Stomach (tissue), 9 donors: Measurements from ENCODE around the gene OR52N2. TPM values are rescaled to one million over a fixed set of nuclear protein-coding genes. Genes with fewer than 3 reads are reported as not detected.

Experiments used
- DNase-seq, 2 donors: peaks; one replicate each; pipeline versions ENCODE4 v3.0.0 to v3.0.0-alpha.2; 2013 to 2019
- H3K27ac ChIP-seq, 5 donors: fragments of 200-600 bp in 4 of 5; sonication (generic) in 4 of 5; one replicate each; pipeline ENCODE4 v1.5.1; 2013 to 2019; ENCODE audit warnings: mild to moderate bottlenecking in 1 of 5, moderate library complexity in 1 of 5
- H3K27me3 ChIP-seq, 3 donors: fragments of 200-600 bp; sonication (generic); one replicate each; pipeline ENCODE4 v1.5.1; 2017 to 2019; ENCODE audit warnings: mixed run types in 1 of 3
- H3K36me3 ChIP-seq, 4 donors: fragments of 200-600 bp; sonication (generic); 1 replicate in 3 of 4; 2 replicates in 1 of 4; pipeline ENCODE4 v1.5.1; 2016 to 2019
- H3K4me1 ChIP-seq, 4 donors: fragments of 200-600 bp; sonication (generic); one replicate each; pipeline ENCODE4 v1.5.1; 2016 to 2019
- H3K4me3 ChIP-seq, 4 donors: fragments of 200-600 bp; sonication (generic) in 3 of 4; one replicate each; pipeline ENCODE4 v1.5.1; 2016 to 2019; ENCODE audit warnings: mild to moderate bottlenecking in 1 of 4
- H3K9me3 ChIP-seq, 4 donors: fragments of 200-600 bp; sonication (generic); one replicate each; pipeline ENCODE4 v1.5.1; 2016 to 2019
- EP300 ChIP-seq: sonication (generic); formaldehyde crosslinking; IDR thresholded peaks from one replicate; pipeline ENCODE4 v1.6.1; 2017; ENCODE audit warnings: antibody characterized with exemption
- POLR2A ChIP-seq, 4 donors: fragments of 450-650 bp; IDR thresholded peaks; one replicate each; pipeline ENCODE4 v1.6.1; 2016; ENCODE audit warnings: antibody characterized with exemption in 4 of 4, control low read depth in 2 of 4, mild to moderate bottlenecking in 1 of 4, moderate library complexity in 1 of 4
- POLR2AphosphoS5 ChIP-seq, 3 donors: sonication (generic); formaldehyde crosslinking; IDR thresholded peaks; one replicate each; pipeline ENCODE4 v1.6.1; 2016; ENCODE audit warnings: antibody characterized with exemption in 3 of 3
- WGBS, 5 donors: extraction: QIAGEN DNeasy Blood & Tissue Kit in 3 of 5; methylation state at CpG; one replicate each; pipeline versions ENCODE4 v1.1.5 to v1.1.7; 2013 to 2018; 5-methylcytosine and 5-hydroxymethylcytosine counted together
- intact Hi-C: fragments of 100-400 bp; cut with DNase I; formaldehyde crosslinking; loops from one replicate; pipeline ENCODE4 v1.15.1; 2023; ENCODE audit warnings: low total_unique reads
- polyA plus RNA-seq, 3 donors: library from polyadenylated mRNA; stranded (reverse); fragments of 200-250 nt; gene quantifications; one replicate each; pipeline ENCODE4 v1.2.3, GENCODE V29; 2013
- total RNA-seq, 5 donors: library from RNA; depleted of rRNA; stranded (reverse); fragments of >200 nt; gene quantifications; one replicate each; pipeline versions ENCODE4 v1.1.0 to v1.2.3, GENCODE V29; 2014 to 2016
- TF ChIP-seq, protein P1 (sequence below), 7 experiments: fragments of 450-650 bp in 4 of 7; fragments of 200-600 bp in 3 of 7; sonication (generic) in 3 of 7; IDR thresholded peaks; one replicate each; pipeline ENCODE4 v1.5.1; 2016 to 2019; ENCODE audit warnings: antibody characterized with exemption in 7 of 7, control low read depth in 2 of 7, mild to moderate bottlenecking in 1 of 7
- donor health status: healthy with polysubstance abuse.
- donor health status: Bipolar disorder and iron deficiency.
- donor health status: healthy.

The OR52N2 gene
- total and polyA plus RNA-seq, 8 donors: 0.31 to 1.4 TPM; not detected in 6

DNA sequence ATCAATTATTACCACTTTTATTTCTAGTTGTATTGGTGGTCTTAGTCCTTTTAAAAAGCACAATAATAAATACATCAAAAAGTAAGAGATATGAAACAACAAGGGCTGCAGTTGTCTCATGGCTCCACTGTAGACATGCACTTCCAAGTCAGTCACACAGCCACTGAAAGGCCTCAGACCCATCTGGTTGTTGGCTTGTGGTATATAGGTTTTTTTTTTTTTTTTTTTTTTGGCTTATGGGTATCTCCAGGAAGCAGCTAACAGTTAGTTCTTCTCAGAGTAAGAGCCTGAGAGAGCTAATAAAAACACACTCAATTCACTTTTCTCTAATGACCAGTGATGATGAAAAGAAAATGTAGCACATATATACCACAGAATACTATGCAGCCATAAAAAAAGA lies 39.0 kb downstream of the OR52N2 start:
- Histone ChIP-seq H3K27me3 (no peaks in the 10 kb centered on the region), H3K36me3 (no peaks in the 10 kb centered on the region), H3K9me3 (no peaks in the 10 kb centered on the region), H3K27ac (no peak overlapping the region), H3K4me1 (no peaks in the 10 kb centered on the region), H3K4me3 (no peak overlapping the region)
- no peak for TF ChIP-seq POLR2AphosphoS5 (IDR thresholded peaks at IDR 0.05)
- no peak for TF ChIP-seq EP300
- no peak for TF ChIP-seq POLR2A (IDR thresholded peaks at IDR 0.05)
- TF ChIP-seq, protein P1, sequence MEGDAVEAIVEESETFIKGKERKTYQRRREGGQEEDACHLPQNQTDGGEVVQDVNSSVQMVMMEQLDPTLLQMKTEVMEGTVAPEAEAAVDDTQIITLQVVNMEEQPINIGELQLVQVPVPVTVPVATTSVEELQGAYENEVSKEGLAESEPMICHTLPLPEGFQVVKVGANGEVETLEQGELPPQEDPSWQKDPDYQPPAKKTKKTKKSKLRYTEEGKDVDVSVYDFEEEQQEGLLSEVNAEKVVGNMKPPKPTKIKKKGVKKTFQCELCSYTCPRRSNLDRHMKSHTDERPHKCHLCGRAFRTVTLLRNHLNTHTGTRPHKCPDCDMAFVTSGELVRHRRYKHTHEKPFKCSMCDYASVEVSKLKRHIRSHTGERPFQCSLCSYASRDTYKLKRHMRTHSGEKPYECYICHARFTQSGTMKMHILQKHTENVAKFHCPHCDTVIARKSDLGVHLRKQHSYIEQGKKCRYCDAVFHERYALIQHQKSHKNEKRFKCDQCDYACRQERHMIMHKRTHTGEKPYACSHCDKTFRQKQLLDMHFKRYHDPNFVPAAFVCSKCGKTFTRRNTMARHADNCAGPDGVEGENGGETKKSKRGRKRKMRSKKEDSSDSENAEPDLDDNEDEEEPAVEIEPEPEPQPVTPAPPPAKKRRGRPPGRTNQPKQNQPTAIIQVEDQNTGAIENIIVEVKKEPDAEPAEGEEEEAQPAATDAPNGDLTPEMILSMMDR (IDR thresholded peaks at IDR 0.05): no peak
- intact Hi-C loops: no loop called here
- DNase-seq: no peak

DNA sequence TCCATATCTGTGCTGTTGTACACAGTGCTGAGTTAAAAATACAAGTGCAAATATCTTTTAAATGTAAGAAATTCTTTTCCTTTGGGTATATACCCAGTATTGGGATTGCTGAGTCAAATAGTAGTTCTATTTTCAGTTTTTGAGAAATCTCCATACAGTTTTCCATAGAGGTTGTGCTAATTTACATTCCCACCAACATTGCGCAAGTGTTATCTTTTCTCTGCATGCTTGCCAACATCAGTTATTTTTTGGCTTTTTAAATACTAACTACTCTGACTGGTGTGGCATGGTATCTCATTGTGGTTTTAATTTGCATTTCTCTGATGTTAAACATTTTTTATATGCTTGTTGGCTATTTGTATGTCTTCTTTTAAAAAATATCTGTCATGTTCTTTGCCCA lies 42.3 kb downstream of the OR52N2 start:
- 87 to 97% (median 89%) methylated on average over 1 of the region's 1 CpG for WGBS, 5 donors
- intact Hi-C loops: no loop called here
- TF ChIP-seq, protein P1 (IDR thresholded peaks at IDR 0.05): no peak
- TF ChIP-seq POLR2AphosphoS5 (IDR thresholded peaks at IDR 0.05): no peak
- TF ChIP-seq POLR2A (IDR thresholded peaks at IDR 0.05): no peak
- TF ChIP-seq EP300: no peak
- DNase-seq: no peak
- Histone ChIP-seq H3K9me3 (peaks cover 0 to 6% (median 0%) of the 10 kb centered on the region in 4 donors), H3K27ac (no peak overlapping the region), H3K4me1 (no peaks in the 10 kb centered on the region), H3K27me3 (no peaks in the 10 kb centered on the region), H3K4me3 (no peak overlapping the region), H3K36me3 (no peaks in the 10 kb centered on the region)

DNA sequence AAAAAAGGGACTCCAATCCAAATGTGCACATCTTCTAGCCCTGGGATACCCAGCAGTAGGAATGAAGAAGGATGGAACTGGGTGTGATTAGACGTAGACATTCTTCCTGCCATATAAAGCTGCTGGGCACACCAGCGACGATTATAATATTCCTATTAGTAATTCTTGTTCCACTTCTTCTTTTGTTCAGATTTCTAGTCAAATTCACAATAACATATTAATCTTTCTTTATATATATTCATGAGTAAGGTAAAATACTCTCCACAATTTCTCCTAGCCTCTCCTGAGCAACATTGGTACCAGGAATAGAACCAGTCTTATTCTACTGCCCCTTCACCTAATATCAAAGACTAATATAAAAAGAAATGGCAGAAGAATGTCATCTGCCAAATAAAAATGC lies 48.9 kb downstream of the OR52N2 start, which contains the start of gene OR52E8:
OR52E8 (minus strand) TSS at position 101 of the 400 bp plus-strand sequence; CDS start at position 101, 0 bp downstream.
- 85 to 98% (median 95%) methylated on average over 3 of the region's 3 CpGs for WGBS, 5 donors
- no peak for DNase-seq

DNA sequence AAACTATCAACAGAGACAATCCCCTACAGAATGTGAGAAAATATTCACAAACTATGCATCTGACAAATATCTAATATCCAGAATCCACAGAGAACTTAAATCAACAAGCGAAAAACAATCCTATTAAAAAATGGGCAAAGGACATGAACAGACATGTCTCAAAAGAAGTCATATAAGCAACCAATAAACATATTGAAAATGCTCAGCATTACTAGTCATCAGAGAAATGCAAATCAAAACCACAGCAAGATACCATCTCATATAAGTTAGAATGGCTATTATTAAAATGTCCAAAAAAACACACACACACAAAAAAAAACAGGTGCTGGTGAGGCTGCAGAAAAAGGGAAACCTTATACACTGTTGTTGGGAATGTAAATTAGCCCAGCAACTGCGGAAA lies 57.1 kb downstream of the OR52N2 start:
- H3K4me1 ChIP-seq: no peaks in the 10 kb centered on the region
- no peak for DNase-seq
- H3K4me3 ChIP-seq: no peak overlapping the region
- no peaks in the 10 kb centered on the region for H3K27me3 ChIP-seq
- H3K9me3 ChIP-seq: peaks cover 0 to 4% (median 2%) of the 10 kb centered on the region in 4 donors
- intact Hi-C loops: no loop called here
- H3K27ac ChIP-seq: no peak overlapping the region
- TF ChIP-seq, protein P1 (IDR thresholded peaks at IDR 0.05): no peak
- no peak for TF ChIP-seq POLR2A (IDR thresholded peaks at IDR 0.05)
- TF ChIP-seq EP300: no peak
- TF ChIP-seq POLR2AphosphoS5 (IDR thresholded peaks at IDR 0.05): no peak
- H3K36me3 ChIP-seq: no peaks in the 10 kb centered on the region
- WGBS, 5 donors: 73 to 93% (median 79%) methylated on average over 2 of the region's 2 CpGs

More for the DNA sequence above, 48.9 kb downstream of the OR52N2 start, which contains the start of gene OR52E8:
- Histone ChIP-seq H3K36me3 (no peaks in the 10 kb centered on the region), H3K9me3 (peaks cover 0 to 6% (median 0%) of the 10 kb centered on the region in 4 donors), H3K4me3 (no peak within 1 kb of the TSS), H3K4me1 (no peaks in the 10 kb centered on the region), H3K27me3 (no peaks in the 10 kb centered on the region), H3K27ac (no peak within 1 kb of the TSS)
- intact Hi-C loops: no loop called here
- TF ChIP-seq POLR2A (IDR thresholded peaks at IDR 0.05) (no peak), POLR2AphosphoS5 (IDR thresholded peaks at IDR 0.05) (no peak), EP300 (no peak)
- TF ChIP-seq, protein P1 (IDR thresholded peaks at IDR 0.05): no peak

Other genes starting within 250 kb of the OR52N2 start
- gene OR52B6, start 228.0 kb upstream of the OR52N2 start, total RNA-seq: not detected
- gene OR52B6, start 228.0 kb upstream of the OR52N2 start, polyA plus RNA-seq: not detected
- 10 to 100 TPM in 1 of 5 donors, 1 to 10 TPM in 1, under 1 TPM in 1, not detected in 2; 0.87 to 10.3 (median 2.6) TPM for gene TRIM6, start 212.3 kb upstream of the OR52N2 start, total RNA-seq
- 1 to 10 TPM; 1.1 to 2.3 (median 1.2) TPM for gene TRIM6, start 212.3 kb upstream of the OR52N2 start, polyA plus RNA-seq
- 10 to 100 TPM in 1 of 5 donors, 1 to 10 TPM in 2, under 1 TPM in 1, not detected in 1; 0.29 to 11.4 (median 2.6) TPM for gene TRIM34, start 183.9 kb upstream of the OR52N2 start, total RNA-seq
- gene TRIM34, start 183.9 kb upstream of the OR52N2 start, polyA plus RNA-seq: 1 to 10 TPM; 2.9 to 8.7 (median 3.7) TPM
- 10 to 100 TPM in 4 of 5 donors, not detected in 1; 12.6 to 81.4 (median 28.0) TPM for gene TRIM5, start 123.8 kb upstream of the OR52N2 start, total RNA-seq
- 1 to 10 TPM; 4.2 to 9.5 (median 9.0) TPM for gene TRIM5, start 123.8 kb upstream of the OR52N2 start, polyA plus RNA-seq
- gene TRIM22, start 119.1 kb upstream of the OR52N2 start, total RNA-seq: 100 to 1,000 TPM in 1 of 5 donors, 10 to 100 TPM in 4; 34.8 to 131 (median 39.1) TPM
- 10 to 100 TPM; 12.4 to 39.4 (median 14.4) TPM for gene TRIM22, start 119.1 kb upstream of the OR52N2 start, polyA plus RNA-seq
- gene OR56B1, start 72.5 kb upstream of the OR52N2 start, total RNA-seq: under 1 TPM in 1 of 5 donors, not detected in 4; 0.18 TPM
- gene OR56B1, start 72.5 kb upstream of the OR52N2 start, polyA plus RNA-seq: not detected
- not detected for gene OR52N4, start 54.7 kb upstream of the OR52N2 start, total RNA-seq
- under 1 TPM in 1 of 3 donors, not detected in 2; 0.10 TPM for gene OR52N4, start 54.7 kb upstream of the OR52N2 start, polyA plus RNA-seq
- gene OR52N5, start 25.6 kb upstream of the OR52N2 start, total RNA-seq: not detected
- not detected for gene OR52N5, start 25.6 kb upstream of the OR52N2 start, polyA plus RNA-seq
- gene OR52N1, start 17.7 kb upstream of the OR52N2 start, total RNA-seq: not detected
- not detected for gene OR52N1, start 17.7 kb upstream of the OR52N2 start, polyA plus RNA-seq
- gene OR52E6, start 33.0 kb downstream of the OR52N2 start, total RNA-seq: not detected
- not detected for gene OR52E6, start 33.0 kb downstream of the OR52N2 start, polyA plus RNA-seq
- not detected for gene OR52E8, start 48.8 kb downstream of the OR52N2 start, total RNA-seq
- gene OR52E8, start 48.8 kb downstream of the OR52N2 start, polyA plus RNA-seq: not detected
- not detected for gene OR52E4, start 71.7 kb downstream of the OR52N2 start, total RNA-seq
- not detected for gene OR52E4, start 71.7 kb downstream of the OR52N2 start, polyA plus RNA-seq
- not detected for gene OR52E5, start 84.3 kb downstream of the OR52N2 start, total RNA-seq
- gene OR52E5, start 84.3 kb downstream of the OR52N2 start, polyA plus RNA-seq: not detected
- gene OR56A3, start 133.3 kb downstream of the OR52N2 start, total RNA-seq: not detected
- not detected for gene OR56A3, start 133.3 kb downstream of the OR52N2 start, polyA plus RNA-seq
- gene OR56A5, start 159.6 kb downstream of the OR52N2 start, total RNA-seq: not detected
- gene OR56A5, start 159.6 kb downstream of the OR52N2 start, polyA plus RNA-seq: not detected
- not detected for gene OR52L1, start 178.1 kb downstream of the OR52N2 start, total RNA-seq
- gene OR52L1, start 178.1 kb downstream of the OR52N2 start, polyA plus RNA-seq: not detected
- gene OR56A4, start 198.0 kb downstream of the OR52N2 start, total RNA-seq: not detected
- gene OR56A4, start 198.0 kb downstream of the OR52N2 start, polyA plus RNA-seq: not detected
- under 1 TPM in 1 of 5 donors, not detected in 4; 0.18 TPM for gene OR56A1, start 221.8 kb downstream of the OR52N2 start, total RNA-seq
- gene OR56A1, start 221.8 kb downstream of the OR52N2 start, polyA plus RNA-seq: not detected